Panc1 (cell line): ENCODE measurements around the gene PROZ.

Source experiments
- CTCF ChIP-seq: fragments of 450-650 bp; IDR thresholded peaks from 2 replicates; pipeline ENCODE4 v1.5.1; 2017; ENCODE audit warnings: mild to moderate bottlenecking
- POLR2AphosphoS5 ChIP-seq: IDR thresholded peaks from 2 replicates; pipeline ENCODE4 v1.6.1; 2012; ENCODE audit warnings: mild to moderate bottlenecking, low read depth, low read length, moderate library complexity
- REST ChIP-seq, 2 experiments: IDR thresholded peaks; 2 replicates each; pipeline ENCODE4 v1.6.1; 2011 to 2012; ENCODE audit warnings: low read depth in 2 of 2, control low read depth in 1 of 2, low read length in 1 of 2, mild to moderate bottlenecking in 1 of 2, moderate library complexity in 1 of 2; ENCODE audit not compliant: insufficient read depth in 1 of 2

- TF ChIP-seq CTCF (no peak), POLR2AphosphoS5 (no peak), REST (IDR thresholded peaks at IDR 0.05; ENCODE audit: insufficient read depth in 1 of 2, low read depth in 2 of 2, low read length in 1 of 2) (no peak)
Measured at GRCh38 chr13:113207460-113207859, 49.0 kb downstream of the PROZ start.
